Measurements from ENCODE around the gene JAML. TPM values are rescaled to one million over a fixed set of nuclear protein-coding genes. Genes with fewer than 3 reads are reported as not detected.

JAML gene
- polyA plus RNA-seq, 1 donor from 2014 or later, result 0.28 TPM

DNA sequence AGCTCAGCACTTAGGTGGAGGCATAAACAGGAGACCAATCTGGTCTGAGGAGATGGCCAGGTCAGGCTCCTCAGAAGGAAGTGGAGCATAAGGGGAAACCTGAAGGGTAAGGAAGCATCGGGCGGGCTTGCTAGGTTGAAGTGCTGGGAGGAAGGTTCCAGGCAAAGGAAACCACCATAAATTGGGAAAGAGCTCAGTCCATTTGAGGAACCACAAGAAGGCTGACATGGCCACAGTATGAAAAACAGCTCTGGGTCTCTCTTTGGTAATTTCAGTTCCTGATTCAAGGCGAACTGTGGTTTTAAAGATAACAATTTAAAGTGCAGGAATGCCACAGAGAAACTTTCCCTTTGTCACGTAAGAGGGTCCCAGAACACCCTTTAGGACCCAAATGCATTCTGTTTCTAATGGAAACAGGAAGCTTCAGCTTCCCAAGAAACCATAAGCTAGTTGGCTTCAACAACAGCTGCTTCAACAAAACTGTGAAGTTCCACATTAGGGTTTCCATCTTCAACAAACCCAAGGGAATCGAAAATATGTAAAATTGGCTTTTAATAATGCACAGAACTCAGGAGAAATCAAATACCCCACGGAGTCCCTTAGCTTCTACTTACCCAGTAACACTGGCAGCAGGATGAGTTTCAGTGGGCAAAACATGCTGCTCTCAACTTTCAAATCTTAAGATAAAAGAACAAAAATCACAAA is 10.4 kb downstream of the JAML start:
- no peaks in the 10 kb centered on the region for H3K36me3 ChIP-seq (ENCODE audit: insufficient read depth, low read length)
- H3K4me3 ChIP-seq (ENCODE audit: low read length), result no peak overlapping the region
- TF ChIP-seq EZH2 (IDR thresholded peaks at IDR 0.05; ENCODE audit: borderline replicate concordance, insufficient read depth, low read length, poor library complexity, severe bottlenecking), result no peak
- no peaks in the 10 kb centered on the region for H4K20me1 ChIP-seq (ENCODE audit: insufficient read depth)
- H3K9ac ChIP-seq (ENCODE audit: low read length), result no peak overlapping the region
- no peak overlapping the region for H2AFZ ChIP-seq (ENCODE audit: low read depth, low read length)
- no peaks in the 10 kb centered on the region for H3K9me3 ChIP-seq (ENCODE audit: low read length)
- no peak overlapping the region for H3K27ac ChIP-seq (ENCODE audit: low read length)
- no peaks in the 10 kb centered on the region for H3F3A ChIP-seq (ENCODE audit: insufficient read depth, low read length, poor library complexity, severe bottlenecking)
- no peaks in the 10 kb centered on the region for H3K9me2 ChIP-seq (ENCODE audit: insufficient read depth, low read length)
- no peaks in the 10 kb centered on the region for H3K27me3 ChIP-seq (ENCODE audit: insufficient read depth, low read depth, low read length)
- no peaks in the 10 kb centered on the region for H3K79me2 ChIP-seq (replicated peaks; ENCODE audit: insufficient read depth, low read length)
- H3K4me2 ChIP-seq (ENCODE audit: low read length), result no peak overlapping the region

DNA sequence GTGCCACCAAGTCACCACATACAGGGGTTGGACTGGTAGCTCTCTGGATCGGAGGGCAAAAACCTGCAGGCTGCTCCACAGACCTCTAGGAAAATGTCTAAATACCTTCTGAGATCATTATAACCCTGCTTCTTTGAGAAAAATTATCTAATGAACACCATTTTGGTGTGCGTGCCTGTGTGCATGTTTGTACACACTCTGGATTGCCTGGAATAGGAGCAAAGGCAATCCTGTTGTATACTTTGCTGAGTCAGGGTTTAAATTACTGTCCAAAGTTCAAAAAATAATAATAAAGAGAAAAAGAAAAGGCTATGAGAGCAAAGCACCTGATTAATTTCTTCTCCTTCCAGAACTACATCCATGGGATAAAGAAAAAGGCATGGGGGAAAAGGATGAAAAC is 11.0 kb downstream of the JAML start:
- no peaks in the 10 kb centered on the region for H3K79me2 ChIP-seq (replicated peaks; ENCODE audit: insufficient read depth, low read length)
- H4K20me1 ChIP-seq (ENCODE audit: insufficient read depth), result no peaks in the 10 kb centered on the region
- H3K36me3 ChIP-seq (ENCODE audit: insufficient read depth, low read length), result no peaks in the 10 kb centered on the region
- H3F3A ChIP-seq (ENCODE audit: insufficient read depth, low read length, poor library complexity, severe bottlenecking), result no peaks in the 10 kb centered on the region
- H3K27ac ChIP-seq (ENCODE audit: low read length), result no peak overlapping the region
- no peak overlapping the region for H3K4me3 ChIP-seq (ENCODE audit: low read length)
- no peaks in the 10 kb centered on the region for H3K9me2 ChIP-seq (ENCODE audit: insufficient read depth, low read length)
- no peaks in the 10 kb centered on the region for H3K27me3 ChIP-seq (ENCODE audit: insufficient read depth, low read depth, low read length)
- H2AFZ ChIP-seq (ENCODE audit: low read depth, low read length), result no peak overlapping the region
- no peak overlapping the region for H3K4me2 ChIP-seq (ENCODE audit: low read length)
- TF ChIP-seq POLR2AphosphoS5 (IDR thresholded peaks at IDR 0.05) (no peak), EP300 (conservative IDR thresholded peaks at IDR 0.05; ENCODE audit: poor library complexity, severe bottlenecking) (no peak), SMC3 (conservative IDR thresholded peaks at IDR 0.05; ENCODE audit: poor library complexity) (no peak), EZH2 (IDR thresholded peaks at IDR 0.05; ENCODE audit: borderline replicate concordance, insufficient read depth, low read length, poor library complexity, severe bottlenecking) (no peak), MXI1 (conservative IDR thresholded peaks at IDR 0.05; ENCODE audit: poor library complexity, severe bottlenecking) (no peak), TAF1 (IDR thresholded peaks at IDR 0.05; ENCODE audit: low read depth) (no peak), RAD21 (conservative IDR thresholded peaks at IDR 0.05) (no peak)
- TF ChIP-seq, protein P1, sequence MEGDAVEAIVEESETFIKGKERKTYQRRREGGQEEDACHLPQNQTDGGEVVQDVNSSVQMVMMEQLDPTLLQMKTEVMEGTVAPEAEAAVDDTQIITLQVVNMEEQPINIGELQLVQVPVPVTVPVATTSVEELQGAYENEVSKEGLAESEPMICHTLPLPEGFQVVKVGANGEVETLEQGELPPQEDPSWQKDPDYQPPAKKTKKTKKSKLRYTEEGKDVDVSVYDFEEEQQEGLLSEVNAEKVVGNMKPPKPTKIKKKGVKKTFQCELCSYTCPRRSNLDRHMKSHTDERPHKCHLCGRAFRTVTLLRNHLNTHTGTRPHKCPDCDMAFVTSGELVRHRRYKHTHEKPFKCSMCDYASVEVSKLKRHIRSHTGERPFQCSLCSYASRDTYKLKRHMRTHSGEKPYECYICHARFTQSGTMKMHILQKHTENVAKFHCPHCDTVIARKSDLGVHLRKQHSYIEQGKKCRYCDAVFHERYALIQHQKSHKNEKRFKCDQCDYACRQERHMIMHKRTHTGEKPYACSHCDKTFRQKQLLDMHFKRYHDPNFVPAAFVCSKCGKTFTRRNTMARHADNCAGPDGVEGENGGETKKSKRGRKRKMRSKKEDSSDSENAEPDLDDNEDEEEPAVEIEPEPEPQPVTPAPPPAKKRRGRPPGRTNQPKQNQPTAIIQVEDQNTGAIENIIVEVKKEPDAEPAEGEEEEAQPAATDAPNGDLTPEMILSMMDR (IDR thresholded peaks at IDR 0.05; ENCODE audit: poor library complexity, severe bottlenecking), result no peak
- TF ChIP-seq, protein P2, sequence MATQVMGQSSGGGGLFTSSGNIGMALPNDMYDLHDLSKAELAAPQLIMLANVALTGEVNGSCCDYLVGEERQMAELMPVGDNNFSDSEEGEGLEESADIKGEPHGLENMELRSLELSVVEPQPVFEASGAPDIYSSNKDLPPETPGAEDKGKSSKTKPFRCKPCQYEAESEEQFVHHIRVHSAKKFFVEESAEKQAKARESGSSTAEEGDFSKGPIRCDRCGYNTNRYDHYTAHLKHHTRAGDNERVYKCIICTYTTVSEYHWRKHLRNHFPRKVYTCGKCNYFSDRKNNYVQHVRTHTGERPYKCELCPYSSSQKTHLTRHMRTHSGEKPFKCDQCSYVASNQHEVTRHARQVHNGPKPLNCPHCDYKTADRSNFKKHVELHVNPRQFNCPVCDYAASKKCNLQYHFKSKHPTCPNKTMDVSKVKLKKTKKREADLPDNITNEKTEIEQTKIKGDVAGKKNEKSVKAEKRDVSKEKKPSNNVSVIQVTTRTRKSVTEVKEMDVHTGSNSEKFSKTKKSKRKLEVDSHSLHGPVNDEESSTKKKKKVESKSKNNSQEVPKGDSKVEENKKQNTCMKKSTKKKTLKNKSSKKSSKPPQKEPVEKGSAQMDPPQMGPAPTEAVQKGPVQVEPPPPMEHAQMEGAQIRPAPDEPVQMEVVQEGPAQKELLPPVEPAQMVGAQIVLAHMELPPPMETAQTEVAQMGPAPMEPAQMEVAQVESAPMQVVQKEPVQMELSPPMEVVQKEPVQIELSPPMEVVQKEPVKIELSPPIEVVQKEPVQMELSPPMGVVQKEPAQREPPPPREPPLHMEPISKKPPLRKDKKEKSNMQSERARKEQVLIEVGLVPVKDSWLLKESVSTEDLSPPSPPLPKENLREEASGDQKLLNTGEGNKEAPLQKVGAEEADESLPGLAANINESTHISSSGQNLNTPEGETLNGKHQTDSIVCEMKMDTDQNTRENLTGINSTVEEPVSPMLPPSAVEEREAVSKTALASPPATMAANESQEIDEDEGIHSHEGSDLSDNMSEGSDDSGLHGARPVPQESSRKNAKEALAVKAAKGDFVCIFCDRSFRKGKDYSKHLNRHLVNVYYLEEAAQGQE (IDR thresholded peaks at IDR 0.05; ENCODE audit: borderline replicate concordance), result no peak
- no peaks in the 10 kb centered on the region for H3K9me3 ChIP-seq (ENCODE audit: low read length)
- H3K9ac ChIP-seq (ENCODE audit: low read length), result no peak overlapping the region

Data from neural cell (in vitro differentiated cells).